Embryonic facial prominence (tissue), 1 donor: ENCODE data around the gene SCD5.

ENCODE experiments used
- DNase-seq: peaks from one replicate; pipeline ENCODE4 v3.0.0-alpha.2; 2016; ENCODE audit errors: extremely low spot score

SCD5 gene

GRCh38 chr4:82589756-82590155, 208.8 kb downstream of the SCD5 start:
- DNase-seq: no peak

GRCh38 chr4:82588771-82589270, 209.8 kb downstream of the SCD5 start:
- DNase-seq: no peak

- no peak for DNase-seq
Observed at GRCh38 chr4:82587826-82588540, 210.6 kb downstream of the SCD5 start.

- DNase-seq: no peak
Observed at GRCh38 chr4:82585690-82586435, 212.7 kb downstream of the SCD5 start.

- no peak for DNase-seq
Observed at GRCh38 chr4:82584931-82585330, 213.7 kb downstream of the SCD5 start.

- DNase-seq: no peak
Observed at GRCh38 chr4:82583897-82584587, 214.6 kb downstream of the SCD5 start.

GRCh38 chr4:82579932-82580331, 218.7 kb downstream of the SCD5 start:
- no peak for DNase-seq
